ENCODE data around the gene LATS2. TPM values are rescaled to one million over a fixed set of nuclear protein-coding genes. Genes with fewer than 3 reads are reported as not detected.

Gene LATS2
- total RNA-seq, 1 experiment from 2014 or later = 18.8 TPM

GRCh38 chr13:21015284-21015683, 46.1 kb downstream of the LATS2 start (continued):
- TF ChIP-seq, protein P1, sequence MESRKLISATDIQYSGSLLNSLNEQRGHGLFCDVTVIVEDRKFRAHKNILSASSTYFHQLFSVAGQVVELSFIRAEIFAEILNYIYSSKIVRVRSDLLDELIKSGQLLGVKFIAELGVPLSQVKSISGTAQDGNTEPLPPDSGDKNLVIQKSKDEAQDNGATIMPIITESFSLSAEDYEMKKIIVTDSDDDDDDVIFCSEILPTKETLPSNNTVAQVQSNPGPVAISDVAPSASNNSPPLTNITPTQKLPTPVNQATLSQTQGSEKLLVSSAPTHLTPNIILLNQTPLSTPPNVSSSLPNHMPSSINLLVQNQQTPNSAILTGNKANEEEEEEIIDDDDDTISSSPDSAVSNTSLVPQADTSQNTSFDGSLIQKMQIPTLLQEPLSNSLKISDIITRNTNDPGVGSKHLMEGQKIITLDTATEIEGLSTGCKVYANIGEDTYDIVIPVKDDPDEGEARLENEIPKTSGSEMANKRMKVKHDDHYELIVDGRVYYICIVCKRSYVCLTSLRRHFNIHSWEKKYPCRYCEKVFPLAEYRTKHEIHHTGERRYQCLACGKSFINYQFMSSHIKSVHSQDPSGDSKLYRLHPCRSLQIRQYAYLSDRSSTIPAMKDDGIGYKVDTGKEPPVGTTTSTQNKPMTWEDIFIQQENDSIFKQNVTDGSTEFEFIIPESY (IDR thresholded peaks at IDR 0.05; ENCODE audit: extremely low read depth, insufficient replicate concordance, low read length) = no peak

DNA sequence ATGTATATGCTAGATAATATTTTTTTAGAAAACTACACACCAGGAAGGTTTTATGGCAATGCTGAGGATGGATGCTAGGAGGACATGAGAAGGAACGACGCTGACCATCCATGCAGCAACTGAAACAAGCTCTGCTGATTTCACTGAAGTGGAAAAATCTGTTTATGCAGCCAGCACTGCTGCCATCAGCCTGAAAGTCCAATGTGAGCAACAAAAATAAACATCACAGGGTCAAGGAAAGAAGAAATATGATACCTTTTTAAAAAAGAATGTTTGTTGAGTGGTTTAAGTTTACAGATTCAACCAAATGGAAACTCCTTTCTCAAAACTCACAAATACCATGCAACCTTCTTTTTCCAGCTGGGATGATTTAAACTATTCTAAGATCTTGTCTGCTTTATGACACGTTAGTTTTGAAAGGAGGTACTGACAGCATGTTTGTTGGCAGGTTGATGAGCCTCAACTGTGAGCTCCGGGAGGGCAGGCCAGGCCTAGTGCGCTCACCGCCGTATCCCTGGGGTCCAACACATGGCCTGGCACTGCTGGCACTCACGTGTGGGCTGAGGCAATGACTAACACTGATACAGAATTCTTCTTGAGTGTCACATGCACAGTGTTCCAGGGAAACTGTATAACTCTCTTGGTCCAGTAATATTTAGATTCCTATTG, 46.8 kb downstream of the LATS2 start:
- ATAC-seq (no peak), DNase-seq (ENCODE audit: low read depth, low spot score) (no peak)
- no peak overlapping the region for H3K4me2 ChIP-seq (ENCODE audit: low read length)
- no peaks in the 10 kb centered on the region for H3K36me3 ChIP-seq (ENCODE audit: control insufficient read depth in 1 of 2, insufficient read depth in 2 of 2, low read length in 2 of 2)
- intact Hi-C loops (cut with micrococcal nuclease) = no loop called here
- H3K4me1 ChIP-seq (ENCODE audit: control insufficient read depth in 1 of 2, insufficient read depth in 2 of 2, low read length in 2 of 2) = peaks cover 29 to 34% of the 10 kb centered on the region in 2 experiments
- no peak overlapping the region for H3K9ac ChIP-seq (ENCODE audit: low read length)
- no peak overlapping the region for H2AFZ ChIP-seq (ENCODE audit: low read depth, low read length, poor library complexity, severe bottlenecking)
- CTCF ChIA-PET = no interaction called here
- H3K27ac ChIP-seq (ENCODE audit: low read depth, low read length) = no peak overlapping the region
- no peaks in the 10 kb centered on the region for H3K9me3 ChIP-seq (ENCODE audit: control insufficient read depth in 1 of 2, insufficient read depth in 1 of 2, low read depth in 1 of 2, low read length in 2 of 2)
- H3K4me3 ChIP-seq (replicated peaks in 1 of 2; ENCODE audit: low read depth in 1 of 2, low read length in 2 of 2) = no peak overlapping the region
- RAD21 ChIA-PET (ENCODE audit: low non-redundant PET in 1 of 2, low total read pairs in 2 of 2, uncharacterized antibody in 2 of 2, unreplicated experiment in 2 of 2) = no interaction called here
- no peaks in the 10 kb centered on the region for H3K9me2 ChIP-seq (ENCODE audit: insufficient read depth)
- no peak for TF ChIP-seq REST (IDR thresholded peaks at IDR 0.05; ENCODE audit: low read depth)
- TF ChIP-seq EZH2phosphoT487 (IDR thresholded peaks at IDR 0.05; ENCODE audit: borderline replicate concordance) = no peak
- TF ChIP-seq JUND (IDR thresholded peaks at IDR 0.05) = no peak
- TF ChIP-seq ZNF274 (IDR thresholded peaks at IDR 0.05; ENCODE audit: low read depth, low read length) = no peak
- no peak for TF ChIP-seq POLR2A (IDR thresholded peaks at IDR 0.05; ENCODE audit: borderline replicate concordance, extremely low read depth, insufficient read depth, insufficient read length)
- TF ChIP-seq, protein P1 (IDR thresholded peaks at IDR 0.05; ENCODE audit: extremely low read depth, insufficient replicate concordance, low read length) = no peak
- TF ChIP-seq, protein P2, sequence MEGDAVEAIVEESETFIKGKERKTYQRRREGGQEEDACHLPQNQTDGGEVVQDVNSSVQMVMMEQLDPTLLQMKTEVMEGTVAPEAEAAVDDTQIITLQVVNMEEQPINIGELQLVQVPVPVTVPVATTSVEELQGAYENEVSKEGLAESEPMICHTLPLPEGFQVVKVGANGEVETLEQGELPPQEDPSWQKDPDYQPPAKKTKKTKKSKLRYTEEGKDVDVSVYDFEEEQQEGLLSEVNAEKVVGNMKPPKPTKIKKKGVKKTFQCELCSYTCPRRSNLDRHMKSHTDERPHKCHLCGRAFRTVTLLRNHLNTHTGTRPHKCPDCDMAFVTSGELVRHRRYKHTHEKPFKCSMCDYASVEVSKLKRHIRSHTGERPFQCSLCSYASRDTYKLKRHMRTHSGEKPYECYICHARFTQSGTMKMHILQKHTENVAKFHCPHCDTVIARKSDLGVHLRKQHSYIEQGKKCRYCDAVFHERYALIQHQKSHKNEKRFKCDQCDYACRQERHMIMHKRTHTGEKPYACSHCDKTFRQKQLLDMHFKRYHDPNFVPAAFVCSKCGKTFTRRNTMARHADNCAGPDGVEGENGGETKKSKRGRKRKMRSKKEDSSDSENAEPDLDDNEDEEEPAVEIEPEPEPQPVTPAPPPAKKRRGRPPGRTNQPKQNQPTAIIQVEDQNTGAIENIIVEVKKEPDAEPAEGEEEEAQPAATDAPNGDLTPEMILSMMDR (IDR thresholded peaks at IDR 0.05 in 2 of 3, conservative IDR thresholded peaks at IDR 0.05 in 1 of 3; ENCODE audit: borderline replicate concordance in 1 of 3, insufficient read depth in 1 of 3, low read depth in 2 of 3, low read length in 2 of 3) = no peak
- no peak for TF ChIP-seq TCF7L2 (IDR thresholded peaks at IDR 0.05; ENCODE audit: borderline replicate concordance, extremely low read depth, insufficient read depth, insufficient read length)
- TF ChIP-seq, protein P3, sequence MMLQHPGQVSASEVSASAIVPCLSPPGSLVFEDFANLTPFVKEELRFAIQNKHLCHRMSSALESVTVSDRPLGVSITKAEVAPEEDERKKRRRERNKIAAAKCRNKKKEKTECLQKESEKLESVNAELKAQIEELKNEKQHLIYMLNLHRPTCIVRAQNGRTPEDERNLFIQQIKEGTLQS (IDR thresholded peaks at IDR 0.05) = no peak
- TF ChIP-seq SRF (IDR thresholded peaks at IDR 0.05; ENCODE audit: low read depth) = no peak
- TF ChIP-seq RAD21 (IDR thresholded peaks at IDR 0.05; ENCODE audit: low read depth) = no peak
- no peak for TF ChIP-seq FOSL1 (IDR thresholded peaks at IDR 0.05; ENCODE audit: low read depth)
- no peak for TF ChIP-seq POLR2AphosphoS5 (IDR thresholded peaks at IDR 0.05; ENCODE audit: low read depth, low read length)
- no peak for TF ChIP-seq CBX3 (IDR thresholded peaks at IDR 0.05; ENCODE audit: low read depth)
- POLR2A ChIA-PET = no interaction called here
- no TSS peak for BruUV-seq (replicated peaks)
- H3K27me3 ChIP-seq (ENCODE audit: insufficient read depth, low read length) = no peaks in the 10 kb centered on the region
- no peaks in the 10 kb centered on the region for H4K20me1 ChIP-seq (ENCODE audit: insufficient read depth)
- peaks cover 72% of the 10 kb centered on the region for H3K79me2 ChIP-seq (ENCODE audit: insufficient read depth, low read length)

Measured in HCT116 (cell line).